ENCODE measurements around the gene DCUN1D2.
"Not testable (repeated sequence)": the region's sequence is repeated elsewhere in the genome, so short reads cannot be mapped to it uniquely, and the experiment has no call there.

The DCUN1D2 gene

DNA sequence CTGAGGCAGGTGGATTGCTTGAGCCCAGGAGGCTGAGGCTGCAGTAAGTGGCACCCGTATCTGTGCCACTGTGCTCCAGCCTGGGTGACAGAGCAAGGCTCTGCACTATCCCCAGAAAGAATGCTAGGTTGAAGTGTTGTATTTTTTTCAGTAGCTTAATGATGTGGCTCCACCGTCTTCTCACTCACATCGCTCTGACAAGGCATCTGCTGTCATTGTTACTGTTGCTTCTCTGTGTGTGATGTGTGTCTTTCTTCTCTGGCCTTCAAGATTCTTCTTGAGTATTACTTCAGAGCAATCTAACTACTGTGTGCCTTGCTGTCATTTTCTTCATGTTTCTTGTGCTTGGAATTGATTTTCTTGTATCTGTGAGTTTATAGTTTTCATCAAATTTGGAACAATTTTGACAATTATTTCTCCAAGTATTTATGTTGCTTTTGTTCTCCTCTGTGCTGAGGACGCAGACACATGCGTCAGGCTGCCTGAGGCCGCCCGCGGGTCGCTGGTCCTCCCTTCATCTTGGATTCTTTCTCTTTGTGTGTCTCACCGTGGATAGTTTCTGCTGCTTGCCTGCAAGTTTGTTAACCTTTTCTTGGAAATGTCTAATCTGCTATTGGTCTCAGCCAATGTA lies 48.0 kb downstream of the DCUN1D2 start:
- Histone ChIP-seq H3K27me3 (replicated peaks; ENCODE audit: control insufficient read depth, insufficient read depth, low read length) (no peaks in the 10 kb centered on the region), H3K9ac (ENCODE audit: low read length) (no peak overlapping the region), H3K4me1 (ENCODE audit: control insufficient read depth, insufficient read depth, low read length) (no peaks in the 10 kb centered on the region), H3K36me3 (ENCODE audit: control insufficient read depth, insufficient read depth, low read length, severe bottlenecking) (peaks cover 4% of the 10 kb centered on the region), H3K9me3 (ENCODE audit: control insufficient read depth, low read length) (peaks cover 5% of the 10 kb centered on the region), H3K4me3 (ENCODE audit: low read length) (no peak overlapping the region)
- DNase-seq (ENCODE audit: low read depth), result no peak

DNA sequence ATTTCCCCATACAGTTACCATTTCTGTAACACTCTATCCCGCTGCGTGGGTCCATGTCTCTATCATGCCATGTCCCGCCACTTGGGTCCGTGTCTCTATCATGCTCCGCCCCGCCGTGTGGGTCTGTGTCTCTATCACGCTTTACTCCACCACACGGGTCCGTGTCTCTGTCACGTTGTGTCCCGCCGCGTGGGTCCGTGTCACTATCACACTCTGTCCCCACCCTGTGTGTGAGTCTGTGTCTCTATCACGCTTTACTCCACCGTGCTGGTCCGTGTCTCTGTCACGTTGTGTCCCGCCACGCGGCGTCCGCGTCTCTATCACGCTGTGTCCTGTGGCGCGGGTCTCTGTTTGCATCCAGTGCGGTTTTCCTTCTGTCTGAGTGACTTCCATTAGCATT lies 48.9 kb downstream of the DCUN1D2 start:
- H3K4me1 ChIP-seq (ENCODE audit: control insufficient read depth, insufficient read depth, low read length), result no peaks in the 10 kb centered on the region
- no peak for DNase-seq (ENCODE audit: low read depth)
- no peaks in the 10 kb centered on the region for H3K27me3 ChIP-seq (replicated peaks; ENCODE audit: control insufficient read depth, insufficient read depth, low read length)
- H3K36me3 ChIP-seq (ENCODE audit: control insufficient read depth, insufficient read depth, low read length, severe bottlenecking), result peaks cover 4% of the 10 kb centered on the region
- H3K9ac ChIP-seq (ENCODE audit: low read length), result no peak overlapping the region
- H3K4me3 ChIP-seq (ENCODE audit: low read length), result no peak overlapping the region
- peaks cover 5% of the 10 kb centered on the region for H3K9me3 ChIP-seq (ENCODE audit: control insufficient read depth, low read length)

DNA sequence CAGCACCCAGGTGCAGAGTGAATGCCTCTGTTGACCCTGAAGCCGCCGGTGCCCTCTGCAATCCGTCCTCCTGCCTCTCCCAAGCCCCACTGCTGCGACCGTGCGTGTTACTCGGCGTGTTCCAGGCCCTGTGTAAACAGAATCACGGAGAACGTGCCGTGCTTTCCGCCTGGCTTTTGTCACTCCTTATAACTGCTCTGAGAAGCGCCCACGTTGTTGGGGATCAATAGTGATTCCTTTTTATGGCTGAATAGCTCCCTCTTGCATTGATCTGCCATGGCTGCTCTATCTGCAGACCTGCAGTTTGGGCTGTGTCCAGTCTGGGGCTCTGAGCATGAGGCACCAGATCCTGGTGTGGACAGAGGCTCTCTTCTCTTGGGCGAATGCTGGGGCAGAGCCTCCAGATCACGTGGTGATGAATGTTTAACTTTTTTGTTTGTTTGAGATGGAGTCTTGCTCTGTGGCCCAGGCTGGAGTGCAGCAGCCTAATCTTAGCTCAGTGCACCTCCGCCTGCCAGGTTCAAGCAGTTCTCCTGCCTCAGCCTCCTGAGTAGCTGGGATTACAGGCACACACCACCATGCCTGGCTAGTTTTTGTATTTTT lies 53.0 kb downstream of the DCUN1D2 start:
- Histone ChIP-seq H3K4me3 (ENCODE audit: low read length) (no peak overlapping the region), H3K4me1 (ENCODE audit: control insufficient read depth, insufficient read depth, low read length) (no peaks in the 10 kb centered on the region), H3K36me3 (ENCODE audit: control insufficient read depth, insufficient read depth, low read length, severe bottlenecking) (peaks cover 4% of the 10 kb centered on the region), H3K9ac (ENCODE audit: low read length) (no peak overlapping the region), H3K27me3 (replicated peaks; ENCODE audit: control insufficient read depth, insufficient read depth, low read length) (no peaks in the 10 kb centered on the region), H3K9me3 (ENCODE audit: control insufficient read depth, low read length) (peaks cover 2% of the 10 kb centered on the region)
- no peak for DNase-seq (ENCODE audit: low read depth)

DNA sequence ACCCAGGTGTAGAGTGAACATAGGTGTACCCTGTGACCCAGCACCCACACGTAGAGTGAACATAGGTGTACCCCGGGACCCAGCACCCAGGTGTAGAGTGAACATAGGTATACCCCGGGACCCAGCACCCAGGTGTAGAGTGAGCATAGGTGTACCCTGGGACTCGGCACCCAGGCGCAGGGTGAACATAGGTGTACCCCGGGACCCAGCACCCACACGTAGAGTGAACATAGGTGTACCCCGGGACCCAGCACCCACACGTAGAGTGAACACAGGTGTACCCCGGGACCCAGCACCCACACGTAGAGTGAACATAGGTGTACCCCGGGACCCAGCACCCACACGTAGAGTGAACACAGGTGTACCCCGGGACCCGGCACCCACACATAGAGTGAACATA lies 53.6 kb downstream of the DCUN1D2 start:
- not testable (repeated sequence) for H3K4me1 ChIP-seq (ENCODE audit: control insufficient read depth, insufficient read depth, low read length); DNase-seq (ENCODE audit: low read depth)

DNA sequence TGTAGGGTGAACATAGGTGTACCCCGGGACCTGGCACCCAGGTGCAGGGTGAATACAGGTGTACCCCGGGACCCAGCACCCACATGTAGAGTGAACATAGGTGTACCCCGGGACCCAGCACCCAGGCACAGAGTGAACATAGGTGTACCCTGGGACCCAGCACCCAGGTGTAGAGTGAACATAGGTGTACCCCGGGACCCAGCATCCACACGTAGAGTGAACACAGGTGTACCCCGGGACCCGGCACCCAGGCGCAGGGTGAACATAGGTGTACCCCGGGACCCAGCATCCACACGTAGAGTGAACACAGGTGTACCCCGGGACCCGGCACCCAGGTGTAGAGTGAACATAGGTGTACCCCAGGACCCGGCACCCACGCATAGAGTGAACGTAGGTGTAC lies 54.6 kb downstream of the DCUN1D2 start:
- DNase-seq (ENCODE audit: low read depth); H3K9me3 ChIP-seq (ENCODE audit: control insufficient read depth, low read length); H3K4me3 ChIP-seq (ENCODE audit: low read length); H3K4me1 ChIP-seq (ENCODE audit: control insufficient read depth, insufficient read depth, low read length); H3K9ac ChIP-seq (ENCODE audit: low read length); H3K36me3 ChIP-seq (ENCODE audit: control insufficient read depth, insufficient read depth, low read length, severe bottlenecking); H3K27me3 ChIP-seq (replicated peaks; ENCODE audit: control insufficient read depth, insufficient read depth, low read length): not testable (repeated sequence)

More for the DNA sequence above, 53.6 kb downstream of the DCUN1D2 start:
- not testable (repeated sequence) for H3K27me3 ChIP-seq (replicated peaks; ENCODE audit: control insufficient read depth, insufficient read depth, low read length); H3K9me3 ChIP-seq (ENCODE audit: control insufficient read depth, low read length); H3K9ac ChIP-seq (ENCODE audit: low read length); H3K4me3 ChIP-seq (ENCODE audit: low read length); H3K36me3 ChIP-seq (ENCODE audit: control insufficient read depth, insufficient read depth, low read length, severe bottlenecking)

DNA sequence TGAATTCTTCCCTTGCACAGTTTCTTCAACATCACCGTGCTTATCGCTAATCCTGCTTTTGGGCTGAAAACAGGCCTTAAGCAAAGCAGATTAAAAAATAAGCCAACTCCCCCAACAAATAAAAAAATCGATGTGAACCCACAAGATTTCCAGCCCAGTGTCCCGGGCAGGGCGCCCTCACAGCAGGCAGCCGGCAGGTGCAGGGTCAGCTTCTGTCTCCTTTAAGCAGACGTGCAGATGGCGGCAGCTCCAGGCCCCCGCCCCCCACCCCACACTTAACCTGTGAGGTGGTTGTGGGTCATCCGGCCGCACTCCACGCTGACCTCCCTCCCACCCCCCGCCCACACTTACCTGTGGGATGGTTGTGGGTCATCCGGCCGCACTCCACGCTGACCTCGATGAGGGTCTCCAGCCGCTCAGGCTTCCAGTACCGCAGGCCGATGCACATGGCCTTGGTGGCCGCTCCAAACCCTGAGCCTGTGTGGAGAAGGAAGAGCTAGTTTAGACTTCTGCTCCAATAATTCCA lies 57.1 kb downstream of the DCUN1D2 start:
- Histone ChIP-seq H3K9ac (ENCODE audit: low read length) (no peak overlapping the region), H3K27me3 (replicated peaks; ENCODE audit: control insufficient read depth, insufficient read depth, low read length) (no peaks in the 10 kb centered on the region), H3K4me3 (ENCODE audit: low read length) (no peak overlapping the region), H3K36me3 (ENCODE audit: control insufficient read depth, insufficient read depth, low read length, severe bottlenecking) (no peaks in the 10 kb centered on the region), H3K9me3 (ENCODE audit: control insufficient read depth, low read length) (no peaks in the 10 kb centered on the region), H3K4me1 (ENCODE audit: control insufficient read depth, insufficient read depth, low read length) (peaks cover under 1% of the 10 kb centered on the region)
- DNase-seq (ENCODE audit: low read depth), result no peak

DNA sequence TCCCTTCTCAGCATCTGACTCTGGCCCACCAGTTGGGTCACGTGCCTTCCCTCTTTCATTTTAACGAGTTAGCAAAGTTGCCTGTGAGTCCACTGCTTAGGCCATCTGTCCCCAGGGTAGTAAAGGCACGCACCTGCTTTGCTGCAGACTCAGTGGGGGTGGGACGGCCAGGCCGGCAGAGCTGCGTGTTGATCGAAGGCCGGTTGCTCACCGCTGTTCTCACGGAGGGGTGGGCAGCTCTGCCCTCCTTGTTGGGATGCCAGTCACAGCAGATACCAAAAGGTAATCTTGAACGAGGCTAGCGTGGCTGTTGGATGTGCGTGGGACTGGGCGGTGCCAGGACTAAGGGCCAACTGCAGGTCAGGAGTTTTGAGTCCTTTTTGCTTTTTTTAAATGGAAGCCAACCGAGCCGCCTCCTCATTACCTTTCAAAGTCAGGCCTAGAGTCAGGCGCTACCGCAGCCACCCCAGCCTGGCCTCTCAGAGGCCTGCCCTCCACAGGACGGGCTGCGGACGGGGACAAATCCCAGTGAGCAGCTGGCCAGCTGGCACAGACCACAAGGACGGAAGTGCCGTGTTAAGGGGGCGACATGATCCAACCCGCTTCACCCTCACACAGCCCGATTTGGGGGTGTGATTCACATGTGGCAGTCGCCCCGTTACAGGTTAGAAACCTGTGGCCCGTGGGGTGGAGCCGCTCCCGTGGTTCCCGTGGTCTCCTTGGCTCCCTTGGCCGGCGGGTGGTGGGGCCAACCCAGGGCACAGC lies 57.8 kb downstream of the DCUN1D2 start:
- Histone ChIP-seq H3K4me3 (ENCODE audit: low read length) (no peak overlapping the region), H3K9me3 (ENCODE audit: control insufficient read depth, low read length) (no peaks in the 10 kb centered on the region), H3K4me1 (ENCODE audit: control insufficient read depth, insufficient read depth, low read length) (peaks cover 8% of the 10 kb centered on the region), H3K9ac (ENCODE audit: low read length) (no peak overlapping the region), H3K36me3 (ENCODE audit: control insufficient read depth, insufficient read depth, low read length, severe bottlenecking) (no peaks in the 10 kb centered on the region), H3K27me3 (replicated peaks; ENCODE audit: control insufficient read depth, insufficient read depth, low read length) (no peaks in the 10 kb centered on the region)
- DNase-seq (ENCODE audit: low read depth), result no peak

DNA sequence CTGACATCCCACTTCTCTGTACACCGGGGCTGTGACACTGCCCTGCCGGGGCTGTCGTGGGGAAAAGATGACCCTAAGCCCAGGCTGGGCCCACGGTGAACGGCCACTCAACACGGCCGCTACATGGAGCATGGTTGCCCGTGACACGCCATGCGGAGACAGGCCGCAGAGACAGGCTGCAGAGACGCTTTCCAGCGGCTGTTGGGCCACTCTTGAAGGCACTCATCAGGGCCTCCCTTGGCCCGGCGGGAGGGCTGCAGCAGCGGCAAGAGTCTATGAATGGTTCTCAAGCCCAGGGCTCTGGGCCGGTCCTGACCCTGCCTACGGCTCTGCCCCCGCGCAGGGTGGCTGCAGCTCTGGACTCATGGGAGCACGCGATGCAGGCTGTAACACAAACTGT lies 59.3 kb downstream of the DCUN1D2 start:
- peaks cover 8% of the 10 kb centered on the region for H3K4me1 ChIP-seq (ENCODE audit: control insufficient read depth, insufficient read depth, low read length)
- no peak overlapping the region for H3K9ac ChIP-seq (ENCODE audit: low read length)
- no peaks in the 10 kb centered on the region for H3K36me3 ChIP-seq (ENCODE audit: control insufficient read depth, insufficient read depth, low read length, severe bottlenecking)
- no peaks in the 10 kb centered on the region for H3K27me3 ChIP-seq (replicated peaks; ENCODE audit: control insufficient read depth, insufficient read depth, low read length)
- DNase-seq (ENCODE audit: low read depth), result no peak
- no peak overlapping the region for H3K4me3 ChIP-seq (ENCODE audit: low read length)
- no peaks in the 10 kb centered on the region for H3K9me3 ChIP-seq (ENCODE audit: control insufficient read depth, low read length)

DNA sequence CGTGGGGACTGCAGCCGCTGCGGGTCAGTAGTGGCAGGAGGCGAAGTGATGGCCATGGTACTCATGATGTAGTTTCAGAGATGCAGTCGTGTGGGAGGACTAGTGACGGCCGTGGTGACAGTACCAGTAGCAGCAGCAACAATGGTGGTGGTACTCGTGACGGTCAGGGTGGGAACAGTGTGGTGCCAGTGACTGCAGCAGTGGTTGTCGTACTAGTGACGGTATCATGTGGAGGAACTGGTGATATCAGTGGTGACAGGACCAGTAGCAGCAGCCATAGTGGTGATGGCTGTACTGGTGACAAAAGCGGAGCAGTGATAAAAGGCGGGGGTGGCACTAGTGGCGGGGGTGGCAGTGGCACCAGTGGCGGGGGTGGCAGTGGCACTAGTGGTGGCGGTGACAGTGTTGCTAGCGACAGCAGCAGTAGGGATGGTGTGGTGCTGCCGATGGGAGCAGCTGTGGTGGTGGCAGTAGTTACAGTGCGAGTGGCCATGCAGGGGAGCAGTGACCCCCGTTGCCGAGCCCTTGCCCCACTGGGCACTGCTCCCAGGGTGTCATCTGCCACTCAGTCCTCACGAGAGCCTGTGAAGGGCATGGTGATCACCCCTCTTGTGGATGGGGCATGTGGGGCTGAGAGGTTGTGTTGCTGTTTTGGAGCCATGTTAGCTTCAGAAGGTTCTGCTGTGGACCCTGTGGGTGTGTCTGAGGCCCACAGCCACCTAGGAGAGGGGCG lies 60.0 kb downstream of the DCUN1D2 start:
- H3K27me3 ChIP-seq (replicated peaks; ENCODE audit: control insufficient read depth, insufficient read depth, low read length), result no peaks in the 10 kb centered on the region
- H3K36me3 ChIP-seq (ENCODE audit: control insufficient read depth, insufficient read depth, low read length, severe bottlenecking), result no peaks in the 10 kb centered on the region
- H3K4me1 ChIP-seq (ENCODE audit: control insufficient read depth, insufficient read depth, low read length), result peaks cover 8% of the 10 kb centered on the region

DNA sequence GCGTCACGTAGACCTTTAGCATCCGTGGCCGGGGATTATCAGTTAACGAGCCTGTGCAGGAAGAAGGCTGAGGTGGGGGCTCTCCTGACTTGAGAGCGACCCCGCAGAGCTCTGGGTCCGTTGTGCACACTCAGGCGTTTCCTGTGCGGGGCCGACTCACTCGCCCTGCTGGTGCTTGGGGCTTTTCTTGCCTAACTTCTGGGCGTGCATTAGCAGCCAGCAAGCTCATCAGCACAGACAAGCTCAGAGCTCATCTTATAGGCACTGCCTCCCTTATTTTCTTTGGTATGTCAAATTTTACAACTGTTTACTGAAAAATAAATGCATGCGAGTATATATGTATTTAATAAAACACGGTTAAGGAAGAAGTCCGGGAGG lies 60.9 kb downstream of the DCUN1D2 start:
- Histone ChIP-seq H3K4me3 (ENCODE audit: low read length) (no peak overlapping the region), H3K27me3 (replicated peaks; ENCODE audit: control insufficient read depth, insufficient read depth, low read length) (no peaks in the 10 kb centered on the region), H3K4me1 (ENCODE audit: control insufficient read depth, insufficient read depth, low read length) (peaks cover 8% of the 10 kb centered on the region), H3K9me3 (ENCODE audit: control insufficient read depth, low read length) (no peaks in the 10 kb centered on the region), H3K9ac (ENCODE audit: low read length) (no peak overlapping the region), H3K36me3 (ENCODE audit: control insufficient read depth, insufficient read depth, low read length, severe bottlenecking) (no peaks in the 10 kb centered on the region)
- no peak for DNase-seq (ENCODE audit: low read depth)

More for the DNA sequence above, 60.0 kb downstream of the DCUN1D2 start:
- Histone ChIP-seq H3K4me3 (ENCODE audit: low read length) (no peak overlapping the region), H3K9me3 (ENCODE audit: control insufficient read depth, low read length) (no peaks in the 10 kb centered on the region), H3K9ac (ENCODE audit: low read length) (no peak overlapping the region)
- DNase-seq (ENCODE audit: low read depth), result no peak

Data from adipocyte (in vitro differentiated cells).